ENCODE measurements around the gene LTBP1. TPM values are rescaled to one million over a fixed set of nuclear protein-coding genes. Genes with fewer than 3 reads are reported as not detected.
A peak's percentile ranks its signal among the peaks of the same experiment; 100 is the strongest.

The LTBP1 gene
- polyA plus RNA-seq, 2 of the 4 experiments (the other 2 are of a cell fraction): 23.8 to 30.4 TPM

GRCh38 chr2:33241072-33241471 is 294.3 kb downstream of the LTBP1 start:
- whole genome bisulfite sequencing (ENCODE audit: missing lambda C conversion rate): 91% methylated on average over 5 of the region's 5 CpGs
- POLR2A ChIA-PET: no interaction called here
- CTCF ChIA-PET: no interaction called here
- TF ChIP-seq MYC (IDR thresholded peaks at IDR 0.05; ENCODE audit: borderline replicate concordance, low read length) (no peak), EP300 (IDR thresholded peaks at IDR 0.05) (no peak), NPAS2 (CRISPR knock-in tag; IDR thresholded peaks at IDR 0.05; ENCODE audit: borderline replicate concordance) (no peak), HOXB13 (CRISPR knock-in tag; IDR thresholded peaks at IDR 0.05; ENCODE audit: low read depth) (no peak), E2F6 (IDR thresholded peaks at IDR 0.05; ENCODE audit: borderline replicate concordance, low read depth) (no peak), PHF8 (IDR thresholded peaks at IDR 0.05; ENCODE audit: borderline replicate concordance, low read depth) (no peak), JUNB (IDR thresholded peaks at IDR 0.05) (no peak), RFX5 (IDR thresholded peaks at IDR 0.05) (no peak), CTCF (IDR thresholded peaks at IDR 0.05) (no peak), ZC3H11A (IDR thresholded peaks at IDR 0.05) (no peak), KDM5A (IDR thresholded peaks at IDR 0.05) (no peak), GATA3 (IDR thresholded peaks at IDR 0.05; ENCODE audit: borderline replicate concordance) (no peak)
- no peak for DNase-seq (ENCODE audit: low read depth in 1 of 2, low spot score in 1 of 2)
- FAIRE-seq: peak; percentile 59
- Histone ChIP-seq H3K9me3 (no peaks in the 10 kb centered on the region), H3K27ac (peak overlapping the region; percentile 82 to 88; a peak in 4 of 6 replicates), H3K4me3 (no peak overlapping the region), H3K4me1 (peaks cover 59% of the 10 kb centered on the region), H3K4me2 (no peak overlapping the region)
- ATAC-seq: no peak

DNA sequence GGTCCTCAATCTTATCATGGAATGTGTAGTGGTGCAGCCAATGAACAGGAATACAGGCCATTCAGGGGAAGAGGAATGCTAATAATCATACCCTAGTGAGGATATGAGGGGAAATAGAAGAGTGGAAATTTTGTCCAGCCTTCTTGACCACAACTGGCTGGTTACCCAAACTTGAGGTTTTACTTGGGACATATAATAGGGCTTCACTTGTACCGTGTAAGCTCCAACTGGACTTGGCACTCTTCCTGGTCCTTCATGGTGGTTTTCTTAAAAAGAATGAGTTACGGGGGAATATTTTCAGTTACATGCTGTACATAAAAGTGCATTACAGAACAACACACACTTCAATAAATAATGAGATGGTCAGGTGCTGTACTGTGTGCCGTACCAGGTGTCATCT is 294.8 kb downstream of the LTBP1 start:
- POLR2A ChIA-PET: no interaction called here
- H3K4me1 ChIP-seq: peaks cover 54% of the 10 kb centered on the region
- no peaks in the 10 kb centered on the region for H3K9me3 ChIP-seq
- ATAC-seq (no peak), DNase-seq (ENCODE audit: low read depth in 1 of 2, low spot score in 1 of 2) (no peak), FAIRE-seq (no peak)
- H3K4me3 ChIP-seq: no peak overlapping the region
- H3K4me2 ChIP-seq: no peak overlapping the region
- TF ChIP-seq HOXB5 (CRISPR knock-in tag; IDR thresholded peaks at IDR 0.05) (no peak), FOSB (CRISPR knock-in tag; IDR thresholded peaks at IDR 0.05) (no peak), SMC3 (IDR thresholded peaks at IDR 0.05) (no peak), USF2 (IDR thresholded peaks at IDR 0.05) (no peak), MYC (IDR thresholded peaks at IDR 0.05; ENCODE audit: borderline replicate concordance, low read length) (no peak), CEBPB (IDR thresholded peaks at IDR 0.05) (no peak), NFE2L2 (conservative IDR thresholded peaks at IDR 0.05; ENCODE audit: low read length) (no peak), CBX8 (IDR thresholded peaks at IDR 0.05) (no peak), CHD4 (IDR thresholded peaks at IDR 0.05; ENCODE audit: borderline replicate concordance) (no peak)
- TF ChIP-seq, protein P1, sequence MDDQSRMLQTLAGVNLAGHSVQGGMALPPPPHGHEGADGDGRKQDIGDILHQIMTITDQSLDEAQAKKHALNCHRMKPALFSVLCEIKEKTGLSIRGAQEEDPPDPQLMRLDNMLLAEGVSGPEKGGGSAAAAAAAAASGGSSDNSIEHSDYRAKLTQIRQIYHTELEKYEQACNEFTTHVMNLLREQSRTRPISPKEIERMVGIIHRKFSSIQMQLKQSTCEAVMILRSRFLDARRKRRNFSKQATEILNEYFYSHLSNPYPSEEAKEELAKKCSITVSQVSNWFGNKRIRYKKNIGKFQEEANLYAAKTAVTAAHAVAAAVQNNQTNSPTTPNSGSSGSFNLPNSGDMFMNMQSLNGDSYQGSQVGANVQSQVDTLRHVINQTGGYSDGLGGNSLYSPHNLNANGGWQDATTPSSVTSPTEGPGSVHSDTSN (IDR thresholded peaks at IDR 0.05): no peak
- CTCF ChIA-PET: interaction anchor here (2.4 kb wide), 1 partner anchor 108 kb away, joined by 5 read pairs; no protein-coding TSS in a partner anchor
- WGBS (ENCODE audit: missing lambda C conversion rate): 98% methylated on average over 3 of the region's 3 CpGs
- peak overlapping the region; percentile 82 to 88; a peak in 4 of 6 replicates for H3K27ac ChIP-seq
